ENCODE measurements around the gene CENPK.

- TF ChIP-seq POLR2A (IDR thresholded peaks at IDR 0.05; ENCODE audit: low read depth, low read length) (no peak), POLR2AphosphoS5 (IDR thresholded peaks at IDR 0.05; ENCODE audit: low read depth, low read length) (no peak), TAF1 (IDR thresholded peaks at IDR 0.05; ENCODE audit: borderline replicate concordance, low read depth, low read length) (no peak)
Measured at GRCh38 chr5:65506961-65507360, 56.0 kb downstream of the CENPK start.
